Measurements from ENCODE around the gene METTL25B.

Gene METTL25B

DNA sequence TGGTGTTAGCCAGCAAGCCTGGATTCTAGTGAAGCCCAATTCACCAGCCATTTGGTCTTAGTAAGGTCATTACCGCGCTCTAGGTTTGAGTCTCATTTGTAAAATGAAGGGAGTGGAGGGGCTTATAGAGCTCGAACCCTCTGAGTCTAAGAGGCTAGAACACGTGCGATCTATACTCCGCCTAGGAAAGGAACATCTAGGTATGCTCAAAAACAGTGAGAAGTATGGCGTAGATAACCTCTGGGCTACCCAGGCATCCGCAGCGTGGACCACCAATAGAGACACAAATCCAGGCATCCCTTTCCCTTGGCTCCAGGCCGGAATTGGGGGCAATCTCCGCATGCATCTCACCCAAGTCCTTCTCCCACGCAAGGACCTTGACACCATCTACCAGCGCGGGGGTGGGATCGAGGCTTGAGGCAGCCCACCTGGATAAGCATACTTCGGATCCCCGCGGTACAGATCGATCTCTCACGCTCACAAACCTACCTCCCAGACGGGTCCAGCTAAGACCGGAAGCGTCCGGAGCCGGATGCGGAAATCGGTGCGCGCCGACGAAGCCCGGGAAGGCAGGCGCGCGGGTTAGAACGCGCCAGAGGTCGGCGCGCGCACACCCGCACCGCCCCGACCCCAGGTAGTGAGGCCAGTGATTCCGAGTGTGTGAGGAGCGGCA is at the start of gene METTL25B:
Gene METTL25B (plus strand): TSS at position 544 of the 673 bp plus-strand sequence. CDS start 636 bp downstream, outside the sequence.
- peak; percentile 87 for DNase-seq

DNA sequence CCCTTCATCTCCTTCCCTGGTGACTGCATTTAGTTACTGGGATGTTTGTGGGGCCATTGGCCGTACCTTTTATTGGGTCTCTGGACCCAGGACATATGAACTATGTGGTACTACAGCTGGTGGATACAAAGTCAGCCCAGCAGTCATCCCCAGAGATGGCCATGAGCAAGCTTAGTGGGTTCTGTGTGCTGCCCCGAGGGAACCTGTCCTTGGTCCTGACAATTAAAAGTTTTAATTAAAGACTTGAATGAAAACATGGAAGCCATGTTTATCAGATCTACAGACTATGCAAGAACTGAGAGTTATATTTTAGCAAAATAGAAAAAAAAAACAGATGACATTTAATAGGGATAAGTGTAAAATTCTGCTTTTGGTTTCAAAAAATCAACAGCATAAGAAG is 48.2 kb upstream of the METTL25B start:
- DNase-seq = no peak

DNA sequence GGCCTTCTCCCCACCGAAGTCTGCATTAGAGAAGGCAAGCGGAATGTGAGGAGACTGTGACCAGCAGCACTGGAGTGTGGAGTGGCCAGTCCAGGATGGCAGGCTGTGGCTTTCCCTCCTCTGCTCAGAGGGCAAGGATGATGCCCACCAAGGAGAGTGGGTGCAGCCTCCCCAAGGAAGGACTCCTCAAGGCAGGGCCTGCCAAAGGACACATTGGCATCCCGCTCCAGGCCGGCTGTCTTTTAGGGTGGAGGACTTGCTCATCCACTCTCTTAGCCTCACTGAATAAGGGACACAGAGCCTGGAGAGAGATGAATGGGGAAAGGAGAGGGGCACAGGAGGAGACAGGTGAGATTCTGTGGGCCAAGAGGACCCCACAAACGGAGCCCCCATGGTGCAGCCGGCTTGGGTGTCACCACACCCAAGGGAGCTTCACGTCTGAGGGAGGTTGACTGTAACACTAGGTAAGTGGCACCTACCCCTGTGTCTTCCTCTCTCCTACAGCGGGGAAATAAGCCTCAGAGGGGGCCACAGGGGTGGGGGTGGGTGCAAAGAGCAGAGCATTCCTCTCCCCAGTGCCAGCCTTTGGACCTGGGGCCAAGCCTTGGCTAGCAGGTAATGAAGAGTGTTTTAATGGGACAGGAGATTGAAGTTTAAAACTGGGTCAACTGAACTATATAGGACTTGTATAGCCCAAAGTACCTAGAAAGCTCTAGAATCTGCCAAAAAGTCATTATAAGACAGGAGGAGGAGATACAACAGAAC is 46.9 kb upstream of the METTL25B start:
- DNase-seq = no peak

DNA sequence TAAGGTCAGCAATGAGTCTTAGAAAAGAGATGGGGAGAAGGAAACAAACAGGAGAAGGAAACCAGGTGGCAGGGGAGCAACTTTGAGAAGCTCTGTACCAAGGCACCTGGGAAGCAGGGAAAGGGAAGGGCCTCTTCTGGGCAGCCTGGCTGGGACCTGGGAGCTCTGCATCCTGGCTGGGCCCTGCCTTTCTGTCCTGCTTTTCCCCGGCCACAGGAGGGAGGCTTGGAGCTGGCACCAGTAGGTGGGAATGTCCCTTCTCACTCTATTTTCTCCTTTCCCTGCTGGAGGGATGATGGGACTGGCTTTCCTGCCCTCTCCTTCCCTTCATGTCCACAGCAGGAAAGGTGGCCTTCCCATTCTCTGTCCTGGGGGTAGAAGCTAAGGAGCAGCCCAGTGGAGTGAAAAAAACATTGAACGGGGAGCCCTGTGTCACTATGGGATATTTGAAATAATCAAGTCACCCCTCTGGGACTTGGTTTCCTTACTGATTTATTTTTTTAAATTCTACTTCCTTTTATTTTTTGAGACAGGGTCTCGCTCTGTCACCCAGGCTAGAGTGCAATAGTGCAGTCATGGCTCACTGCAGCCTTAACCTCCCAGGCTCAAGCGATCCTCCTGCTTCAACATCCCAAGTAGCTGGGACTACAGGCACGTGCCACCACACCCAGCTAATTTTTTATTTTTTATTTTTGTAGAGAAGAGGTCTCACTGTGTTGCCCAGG is 45.9 kb upstream of the METTL25B start:
- no peak for DNase-seq

DNA sequence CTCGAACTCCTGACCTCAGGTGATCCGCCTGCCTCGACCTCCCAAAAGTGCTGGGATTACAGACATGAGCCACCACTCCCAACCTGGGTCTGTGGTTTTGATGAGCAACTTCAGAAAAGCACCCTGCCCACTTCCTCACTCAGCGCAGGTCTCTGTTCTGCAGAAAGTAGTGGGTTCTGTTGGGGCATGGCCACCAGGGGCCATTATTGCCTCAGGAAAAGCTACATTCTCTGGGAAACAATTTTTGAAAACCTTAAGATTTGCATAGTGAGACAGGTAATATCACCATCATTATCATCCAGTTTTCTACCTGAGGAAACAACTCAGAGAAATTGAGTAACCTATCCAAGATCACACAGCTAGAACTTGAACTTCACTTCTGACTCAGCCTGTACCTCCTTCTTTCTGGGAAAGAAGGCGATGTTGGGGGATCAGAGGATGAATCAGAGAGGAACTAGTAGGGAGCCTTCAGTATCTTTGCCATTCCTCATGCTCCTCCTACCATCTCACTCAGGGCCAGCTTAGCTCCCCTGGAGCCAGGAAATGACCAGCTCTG is 44.0 kb upstream of the METTL25B start:
- DNase-seq = peak; percentile 68

DNA sequence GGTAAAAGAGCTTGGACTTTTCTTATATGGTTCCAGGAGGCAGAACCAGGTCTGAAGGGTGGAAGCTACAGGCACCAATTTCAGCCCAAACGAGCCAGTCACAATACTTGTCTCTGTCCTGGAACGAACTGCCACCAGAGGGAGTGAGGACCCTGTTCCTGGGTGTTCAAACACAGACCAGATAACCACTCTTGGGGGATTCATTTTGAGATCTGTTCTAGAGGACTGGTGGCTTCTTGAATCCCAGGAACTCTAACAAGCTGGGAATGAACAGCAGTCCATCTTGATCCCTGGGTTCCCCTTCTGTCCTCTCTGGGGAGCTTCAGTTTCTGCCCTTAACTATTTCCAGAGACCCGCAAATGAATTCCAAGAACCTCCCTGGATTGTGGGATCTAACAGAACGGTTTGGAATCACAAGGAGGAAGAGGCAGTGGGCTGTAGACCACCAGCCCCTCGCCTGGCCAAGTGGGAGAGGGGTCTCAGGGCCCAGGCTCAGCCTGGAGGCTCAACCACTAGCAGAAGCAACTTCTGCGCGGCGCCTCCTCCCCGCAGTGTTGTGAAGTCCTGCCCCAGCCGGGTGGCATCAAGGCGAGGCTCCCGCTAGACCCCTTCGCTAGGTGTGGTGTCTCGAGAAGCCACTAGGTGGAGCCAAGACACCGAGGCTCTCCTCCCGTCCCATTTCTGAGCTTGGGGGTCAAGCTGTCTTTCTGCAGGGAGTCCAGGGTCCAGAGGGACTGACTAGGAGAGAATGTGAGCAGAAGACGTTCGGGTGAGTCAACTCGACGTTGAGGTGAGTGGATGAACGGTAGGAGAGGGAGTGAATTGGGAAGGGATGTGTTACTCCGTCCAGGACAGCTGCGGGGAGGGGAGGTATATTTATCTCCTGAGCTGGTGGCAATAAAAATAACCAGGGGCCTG is 39.0 kb upstream of the METTL25B start:
- DNase-seq = peak; percentile 82

DNA sequence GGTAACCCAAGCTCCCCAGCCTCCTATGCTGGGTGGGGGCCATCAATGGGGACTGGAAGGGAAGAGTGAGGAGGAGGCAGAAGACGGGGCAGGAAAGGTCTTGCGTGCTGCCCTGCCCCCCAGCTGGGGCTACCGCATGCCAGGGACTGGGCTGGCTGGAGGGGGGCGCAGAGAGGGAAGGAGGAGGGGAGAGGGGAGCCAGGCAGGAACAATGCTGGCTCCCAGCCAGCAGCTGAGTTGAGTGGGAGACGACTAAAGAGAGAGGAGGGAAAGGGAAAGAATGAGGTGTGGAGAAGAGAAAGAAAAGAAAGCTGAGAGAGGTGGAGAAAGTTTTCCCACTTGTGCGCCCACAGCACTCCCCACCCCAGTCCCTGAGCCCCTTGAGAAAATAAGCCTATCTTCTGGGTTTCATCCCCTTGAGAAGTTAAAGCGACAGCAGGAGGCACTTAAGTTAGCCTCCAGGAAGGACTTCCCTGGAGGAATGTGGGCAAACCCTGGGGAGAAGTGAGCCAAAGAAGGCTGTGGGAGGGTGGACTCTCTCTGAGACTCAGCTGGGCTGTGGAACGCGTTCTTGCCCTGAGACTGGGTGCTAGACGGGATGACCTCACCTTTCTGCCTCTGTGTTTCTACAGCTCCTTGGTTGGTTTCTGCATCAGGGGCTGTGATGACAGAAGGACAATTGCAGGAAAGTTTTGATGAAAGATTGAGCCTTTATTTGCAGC is 38.2 kb upstream of the METTL25B start:
- no peak for DNase-seq

DNA sequence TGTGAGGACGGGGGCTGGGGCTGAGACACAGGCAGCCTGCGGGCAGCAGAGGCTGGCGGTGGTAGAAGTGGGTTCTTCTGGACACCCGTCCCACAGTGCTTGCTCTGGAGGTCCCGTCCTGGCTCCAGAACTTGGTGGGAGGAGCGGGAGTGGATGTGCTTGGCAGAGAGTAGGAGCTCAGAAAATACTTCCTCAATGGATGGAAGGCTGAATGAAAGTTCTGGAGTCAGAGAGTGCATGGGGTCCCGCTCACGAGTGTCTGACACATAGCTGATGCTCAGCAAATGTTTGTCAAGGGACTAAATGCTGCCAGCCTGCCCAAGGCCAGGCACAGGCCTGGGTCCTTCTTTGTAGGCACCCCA is 37.6 kb upstream of the METTL25B start:
- DNase-seq = no peak

DNA sequence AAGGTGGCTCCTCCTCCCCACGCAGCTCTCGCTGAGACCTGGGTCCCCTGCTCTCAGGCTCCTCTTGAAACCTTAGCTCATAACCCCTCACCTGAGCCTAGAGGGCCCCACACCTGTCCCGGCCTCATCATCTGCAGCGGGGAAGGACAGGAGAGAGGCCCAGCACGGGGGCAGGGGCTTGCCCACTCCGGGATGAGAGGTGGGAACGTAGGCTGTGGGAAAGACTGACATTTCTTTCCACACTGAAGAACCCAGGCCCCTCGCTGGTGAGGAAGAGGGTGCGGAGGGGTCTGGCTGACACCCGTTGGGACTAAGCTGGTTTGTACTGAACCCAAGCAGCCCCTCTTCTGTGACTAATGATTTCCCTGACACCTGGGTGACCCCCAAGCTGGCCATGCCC is 37.1 kb upstream of the METTL25B start:
- DNase-seq = no peak

DNA sequence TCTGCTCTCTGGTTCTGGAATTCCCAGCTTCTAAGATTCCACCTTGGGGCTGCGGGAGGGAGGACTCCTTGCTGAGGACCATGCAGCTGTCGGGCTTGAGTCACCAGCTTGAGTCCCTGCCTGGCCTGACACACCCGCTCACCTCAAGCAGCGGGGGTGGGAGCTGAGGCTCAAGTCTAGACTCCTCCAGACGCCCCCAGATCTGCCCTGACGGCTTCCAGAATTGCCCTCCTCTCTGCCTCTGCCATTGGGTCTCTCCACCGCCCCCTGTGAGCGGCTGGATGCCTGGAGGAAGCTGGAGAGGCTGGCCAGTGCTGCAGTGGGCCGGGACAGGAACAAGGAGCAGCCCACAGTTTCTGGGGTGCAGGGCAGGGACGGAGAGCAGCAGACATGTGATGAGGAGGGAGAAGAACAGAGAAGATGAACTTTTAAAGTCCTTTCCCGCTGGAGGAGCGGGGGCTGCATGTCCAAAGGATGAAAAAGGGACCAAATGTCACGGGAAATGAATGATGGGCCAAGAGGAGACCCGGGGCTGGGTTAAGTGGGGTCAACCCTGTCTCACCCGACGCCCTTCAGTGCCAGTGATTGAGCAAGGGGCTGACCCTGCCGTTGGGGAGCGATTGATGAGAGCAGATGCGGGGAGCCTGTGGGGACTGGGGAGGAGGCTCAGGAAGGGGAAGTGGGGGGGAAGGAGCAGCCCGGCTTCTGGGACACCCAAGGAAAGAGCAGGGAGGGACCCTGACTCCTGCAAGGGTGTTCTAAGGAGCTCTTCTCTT is 36.4 kb upstream of the METTL25B start:
- no peak for DNase-seq

DNA sequence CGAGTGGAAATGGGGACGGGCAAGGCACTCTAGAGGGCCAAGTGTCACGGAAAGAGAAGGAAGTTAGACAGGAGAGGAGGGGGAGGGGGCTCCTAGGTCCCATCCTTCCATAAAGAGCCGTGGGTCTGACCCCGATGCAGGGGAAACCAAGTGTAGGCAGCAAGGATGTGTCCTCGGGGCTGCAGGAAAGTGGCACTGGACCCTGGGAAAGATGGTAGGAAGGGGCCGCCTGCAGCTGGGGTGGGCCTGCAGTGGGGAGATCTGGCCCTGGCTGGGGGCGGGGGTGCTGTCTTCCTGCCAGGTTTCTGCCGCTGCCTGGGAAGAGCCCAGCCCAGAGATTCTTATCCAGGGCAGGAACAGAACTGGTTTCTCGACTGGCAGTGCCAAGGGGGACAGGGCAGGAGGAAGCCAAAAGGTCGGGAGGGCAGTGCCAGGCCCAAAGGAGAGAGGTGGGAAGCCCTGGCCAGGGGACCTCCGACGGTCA is 35.8 kb upstream of the METTL25B start:
- no peak for DNase-seq

DNA sequence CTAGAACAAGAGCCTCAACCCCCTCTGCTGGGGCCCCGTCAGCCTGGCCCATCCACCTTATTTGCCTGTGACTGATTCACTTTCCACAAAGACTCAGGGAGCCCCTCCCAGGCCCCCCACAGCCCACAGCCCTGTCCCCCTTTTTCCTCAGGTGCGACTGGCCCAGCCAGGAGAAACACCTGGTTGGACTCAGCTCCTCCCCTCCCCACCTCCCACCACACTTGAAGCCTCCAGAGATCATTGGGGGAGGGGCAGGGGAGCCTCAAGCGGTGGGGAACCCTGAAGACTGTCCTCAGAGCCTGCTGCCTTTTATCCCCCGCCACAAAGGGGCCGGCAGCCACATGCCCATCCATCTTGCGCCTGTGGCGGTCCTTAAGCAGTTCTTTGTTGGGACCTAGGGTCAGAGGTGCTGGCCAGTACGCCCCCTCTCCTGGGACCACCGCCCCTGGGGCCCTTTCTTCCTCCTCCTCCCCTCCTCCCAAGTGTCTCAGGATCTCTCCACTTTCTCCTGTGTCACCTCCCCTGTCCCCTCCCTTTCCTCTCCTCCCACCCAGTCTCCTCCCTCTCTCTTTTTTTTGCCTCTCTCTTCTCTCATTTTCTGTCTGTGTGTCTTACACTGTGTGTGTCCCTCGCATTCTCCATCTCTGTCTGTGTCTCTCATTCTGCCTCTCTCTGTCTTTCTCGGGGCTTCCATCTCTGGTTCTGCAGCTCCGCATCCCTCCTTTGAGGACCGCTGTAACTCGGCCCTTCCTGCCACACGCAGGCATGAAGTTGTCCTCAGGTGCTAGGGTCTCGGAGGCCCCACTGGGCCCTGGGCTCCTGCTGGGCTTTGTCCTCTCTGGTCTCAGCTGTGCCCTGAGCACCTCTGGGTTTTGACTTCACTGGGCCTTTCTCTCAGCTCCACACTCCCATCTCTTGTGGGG is 35.1 kb upstream of the METTL25B start:
- DNase-seq = no peak

DNA sequence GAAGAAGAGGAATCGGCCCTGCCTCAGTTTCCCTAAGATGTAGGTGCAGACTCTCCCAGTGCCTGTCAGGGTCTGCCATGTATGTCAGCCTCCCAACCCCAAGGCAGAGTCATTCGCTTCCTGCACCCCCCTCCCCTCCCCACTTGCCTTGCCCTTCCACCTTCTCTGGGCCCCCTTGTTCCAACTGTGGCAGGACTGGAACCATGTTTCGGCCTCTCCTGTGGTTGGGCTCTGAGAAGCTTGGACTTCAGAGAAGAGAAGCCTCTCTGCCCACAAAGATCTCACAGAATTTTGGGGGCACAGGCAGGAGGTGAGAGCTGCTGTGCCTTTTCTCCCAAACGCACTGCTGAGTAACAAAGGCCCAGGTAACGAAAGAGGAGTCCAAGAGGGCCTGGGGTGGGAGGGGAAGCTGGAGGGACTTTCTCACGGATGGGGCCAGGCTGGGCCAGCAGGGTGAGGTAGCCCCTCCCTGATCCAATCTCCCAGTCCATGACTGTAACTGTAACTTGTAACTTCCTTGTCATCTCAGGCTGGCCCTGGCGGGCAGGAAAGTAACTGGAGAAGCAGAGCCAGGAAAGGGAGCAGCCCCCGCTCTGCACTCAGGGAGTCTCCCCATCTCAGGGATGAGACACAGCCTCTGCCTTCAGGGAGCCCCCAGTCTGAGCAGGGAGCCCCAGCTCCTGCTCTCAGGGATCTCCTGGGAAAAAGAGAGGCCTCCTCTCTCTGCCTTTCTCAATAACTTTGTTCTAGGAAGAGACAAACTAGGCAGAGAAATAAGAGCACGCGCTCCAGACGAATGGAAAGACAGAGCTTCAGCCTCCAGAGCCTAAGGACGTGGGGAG is 34.2 kb upstream of the METTL25B start:
- DNase-seq = no peak

DNA sequence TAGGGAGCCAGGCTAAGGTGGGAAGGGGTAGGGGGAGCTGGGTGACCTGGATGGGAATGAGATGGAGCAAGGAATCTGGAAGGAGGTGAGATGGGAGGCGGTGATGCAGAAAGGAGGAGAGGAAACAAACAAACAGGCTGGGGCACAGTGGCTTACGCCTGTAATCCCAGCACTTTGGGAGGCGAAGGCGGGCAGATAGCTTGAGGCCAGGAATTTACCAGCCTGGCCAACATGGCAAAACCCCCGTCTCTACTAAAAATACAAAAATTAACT is 33.6 kb upstream of the METTL25B start:
- no peak for DNase-seq

DNA sequence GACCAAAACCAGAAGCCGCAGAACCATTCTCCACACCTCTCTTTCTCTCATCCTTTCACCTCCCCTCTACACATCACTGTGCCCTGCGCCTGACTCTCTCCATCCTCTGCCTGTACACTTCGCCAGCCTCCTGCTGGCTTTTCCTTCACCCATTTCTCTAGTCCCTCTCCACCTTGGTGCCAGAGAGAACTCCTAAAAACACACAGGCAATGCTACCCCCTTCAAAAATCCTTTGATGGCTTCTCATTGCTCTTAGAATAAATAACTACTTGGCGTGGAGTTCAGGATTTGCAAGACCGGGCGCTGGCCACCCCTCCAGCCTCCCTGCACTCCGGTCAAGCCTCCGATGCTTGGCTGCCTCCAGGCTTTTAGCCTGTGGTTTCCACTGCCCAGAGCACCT is 31.5 kb upstream of the METTL25B start:
- no peak for DNase-seq

DNA sequence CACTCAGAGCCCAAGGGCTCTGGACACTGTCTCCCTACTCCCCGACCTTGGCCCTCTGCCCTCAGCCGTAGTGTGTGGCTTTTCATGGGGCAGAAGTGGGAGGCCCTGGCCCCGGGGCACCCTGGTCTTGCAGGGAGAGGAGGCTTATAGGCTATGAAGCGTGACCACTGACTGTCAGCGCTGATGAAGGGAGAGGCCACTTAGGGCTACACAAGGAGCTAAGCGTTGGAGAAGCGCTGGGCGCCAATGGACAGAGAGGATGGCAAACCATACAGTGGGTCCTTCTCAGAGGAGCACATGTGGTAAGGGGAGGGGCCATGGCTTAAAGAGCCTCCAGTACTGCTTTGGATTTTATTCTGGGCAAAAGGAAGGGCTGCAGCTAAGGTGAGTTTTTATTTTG is 30.8 kb upstream of the METTL25B start:
- DNase-seq = no peak

DNA sequence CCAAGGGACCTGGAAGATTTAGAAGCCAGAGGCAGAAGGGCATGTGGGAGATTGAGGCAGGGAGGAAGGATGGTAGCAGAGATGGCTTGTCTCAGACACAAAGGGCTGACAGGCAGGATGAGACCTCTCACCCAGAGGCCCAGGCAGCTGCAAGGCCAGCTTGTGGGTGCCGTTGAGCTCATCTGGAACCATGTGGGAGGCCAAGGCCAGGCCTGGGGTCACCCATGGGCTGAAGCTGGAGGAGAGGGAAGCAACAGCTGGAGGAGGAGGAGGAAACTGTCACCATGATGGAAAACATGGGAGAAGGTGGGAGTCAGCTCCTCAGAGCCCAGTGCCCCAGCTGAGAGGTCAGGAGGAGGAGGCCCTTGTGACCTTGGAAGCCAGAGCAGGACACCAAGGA is 29.3 kb upstream of the METTL25B start:
- no peak for DNase-seq

DNA sequence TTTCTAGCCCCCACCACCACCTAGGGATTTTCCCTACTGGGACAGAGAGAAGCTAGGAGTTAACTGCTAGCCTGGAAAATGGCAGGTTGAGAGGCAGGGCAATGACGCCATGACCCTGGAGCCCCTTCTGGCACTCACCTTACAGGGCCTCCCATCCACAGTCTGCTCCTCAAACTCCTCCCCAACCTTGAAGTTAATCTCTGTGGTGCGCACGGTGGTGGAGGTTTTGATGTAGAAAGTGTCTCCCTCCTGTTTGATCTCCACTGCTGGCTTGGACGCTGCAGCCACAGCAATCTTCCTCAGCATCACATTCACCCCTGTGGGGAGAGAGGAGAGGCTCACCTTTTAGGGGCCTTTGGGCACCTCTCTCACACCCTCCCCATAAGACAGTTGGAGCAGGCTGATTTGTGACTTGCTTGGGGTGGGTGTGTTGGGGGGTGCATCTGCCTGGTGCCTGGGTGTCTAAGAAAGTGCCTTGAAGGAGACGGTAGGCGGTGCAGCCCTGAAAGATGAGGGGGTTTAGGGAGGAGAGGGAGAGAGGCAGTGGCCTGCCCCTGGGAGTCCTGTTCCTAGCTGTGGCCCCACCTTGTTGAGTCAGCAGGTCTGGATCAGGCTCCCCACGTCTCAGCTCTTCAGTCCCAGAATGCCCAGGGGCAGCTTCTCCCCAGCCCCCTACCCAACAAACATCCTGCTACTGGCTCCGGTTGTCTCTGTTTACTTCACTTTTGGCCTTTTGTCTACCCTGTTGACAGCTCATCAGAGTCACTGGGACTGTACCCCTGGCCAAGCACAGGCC is 27.3 kb upstream of the METTL25B start:
- DNase-seq = no peak
